ENCODE data around the gene FBLN7. TPM values are rescaled to one million over a fixed set of nuclear protein-coding genes. Genes with fewer than 3 reads are reported as not detected.

The FBLN7 gene
- total RNA-seq, 1 donor from 2014 or later = not detected

DNA sequence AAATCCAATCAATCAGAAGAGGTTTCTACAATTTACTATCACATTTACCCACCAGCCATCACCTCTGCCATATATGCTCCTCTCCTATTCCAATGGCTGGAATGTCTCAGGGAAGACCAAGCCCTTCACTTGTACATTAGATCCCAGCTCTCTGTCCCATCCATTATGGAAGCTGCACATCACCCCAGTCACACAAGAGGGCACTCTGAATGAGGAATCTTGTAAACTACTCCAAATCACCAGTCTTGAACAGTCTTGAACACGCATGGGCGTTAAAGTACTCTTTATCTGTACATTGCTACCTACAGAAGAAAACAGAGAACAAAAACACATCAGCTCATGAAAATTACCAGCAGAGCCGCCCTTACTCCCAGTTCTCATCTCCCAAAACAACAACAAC, 78.0 kb downstream of the FBLN7 start:
- no peaks in the 10 kb centered on the region for H3K4me1 ChIP-seq (ENCODE audit: insufficient read depth, low read length)
- TF ChIP-seq, protein P1, sequence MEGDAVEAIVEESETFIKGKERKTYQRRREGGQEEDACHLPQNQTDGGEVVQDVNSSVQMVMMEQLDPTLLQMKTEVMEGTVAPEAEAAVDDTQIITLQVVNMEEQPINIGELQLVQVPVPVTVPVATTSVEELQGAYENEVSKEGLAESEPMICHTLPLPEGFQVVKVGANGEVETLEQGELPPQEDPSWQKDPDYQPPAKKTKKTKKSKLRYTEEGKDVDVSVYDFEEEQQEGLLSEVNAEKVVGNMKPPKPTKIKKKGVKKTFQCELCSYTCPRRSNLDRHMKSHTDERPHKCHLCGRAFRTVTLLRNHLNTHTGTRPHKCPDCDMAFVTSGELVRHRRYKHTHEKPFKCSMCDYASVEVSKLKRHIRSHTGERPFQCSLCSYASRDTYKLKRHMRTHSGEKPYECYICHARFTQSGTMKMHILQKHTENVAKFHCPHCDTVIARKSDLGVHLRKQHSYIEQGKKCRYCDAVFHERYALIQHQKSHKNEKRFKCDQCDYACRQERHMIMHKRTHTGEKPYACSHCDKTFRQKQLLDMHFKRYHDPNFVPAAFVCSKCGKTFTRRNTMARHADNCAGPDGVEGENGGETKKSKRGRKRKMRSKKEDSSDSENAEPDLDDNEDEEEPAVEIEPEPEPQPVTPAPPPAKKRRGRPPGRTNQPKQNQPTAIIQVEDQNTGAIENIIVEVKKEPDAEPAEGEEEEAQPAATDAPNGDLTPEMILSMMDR (IDR thresholded peaks at IDR 0.05; ENCODE audit: insufficient read depth, low read depth, low read length) = no peak
- no peak for TF ChIP-seq EZH2 (IDR thresholded peaks at IDR 0.05; ENCODE audit: insufficient read depth, low read length)
- Mint-ChIP-seq H3K36me3 (ENCODE audit: low read depth, unreplicated experiment) (peaks cover 5% of the 10 kb centered on the region), H3K27me3 (ENCODE audit: low read depth, unreplicated experiment) (no peaks in the 10 kb centered on the region), H3K4me1 (ENCODE audit: low read depth, unreplicated experiment) (no peaks in the 10 kb centered on the region), H3K4me3 (ENCODE audit: unreplicated experiment) (no peak overlapping the region), H3K9me3 (ENCODE audit: unreplicated experiment) (peaks cover 9% of the 10 kb centered on the region), H3K27ac (ENCODE audit: unreplicated experiment) (no peak overlapping the region)
- no peak for FAIRE-seq
- H4K20me1 ChIP-seq (ENCODE audit: insufficient read depth, low read length) = no peaks in the 10 kb centered on the region
- H3K4me2 ChIP-seq (ENCODE audit: low read length) = no peak overlapping the region
- H3K9me3 ChIP-seq (ENCODE audit: insufficient read depth, low read depth, low read length) = peaks cover 3% of the 10 kb centered on the region
- no peaks in the 10 kb centered on the region for H3K79me2 ChIP-seq (ENCODE audit: insufficient read depth, low read length)
- H2AFZ ChIP-seq (ENCODE audit: low read depth, low read length) = no peak overlapping the region
- no peaks in the 10 kb centered on the region for H3K36me3 ChIP-seq (ENCODE audit: insufficient read depth, low read length)
- H3K27me3 ChIP-seq (ENCODE audit: insufficient read depth, low read length) = no peaks in the 10 kb centered on the region
- peak; percentile 3 for DNase-seq (ENCODE audit: low read depth)
- no peak overlapping the region for H3K9ac ChIP-seq (ENCODE audit: low read length)
- H3K27ac ChIP-seq (ENCODE audit: low read depth, low read length) = no peak overlapping the region
- no peak overlapping the region for H3K4me3 ChIP-seq (ENCODE audit: insufficient read depth, low read depth, low read length)

DNA sequence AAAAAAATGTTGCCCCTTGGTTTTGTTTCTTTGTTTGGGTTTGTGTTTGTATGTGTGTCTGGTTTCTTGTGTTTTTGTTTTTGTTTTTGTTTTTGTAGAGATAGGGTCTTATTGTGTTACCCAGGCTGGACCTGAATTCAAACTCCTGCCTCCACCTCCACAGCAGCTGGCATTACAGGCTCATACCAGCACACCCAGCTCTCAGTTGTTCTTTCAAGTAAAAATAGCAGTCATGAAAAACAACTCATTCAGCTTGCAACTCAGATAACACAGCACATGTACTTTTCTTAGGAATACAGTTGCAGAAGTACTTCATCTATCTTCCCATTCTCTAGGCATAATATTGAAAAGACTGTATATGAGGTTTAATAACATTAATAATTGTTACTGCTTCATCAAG, 79.7 kb downstream of the FBLN7 start:
- Mint-ChIP-seq H3K36me3 (ENCODE audit: low read depth, unreplicated experiment) (peaks cover 11% of the 10 kb centered on the region), H3K4me3 (ENCODE audit: unreplicated experiment) (no peak overlapping the region)
- no peak for FAIRE-seq

DNA sequence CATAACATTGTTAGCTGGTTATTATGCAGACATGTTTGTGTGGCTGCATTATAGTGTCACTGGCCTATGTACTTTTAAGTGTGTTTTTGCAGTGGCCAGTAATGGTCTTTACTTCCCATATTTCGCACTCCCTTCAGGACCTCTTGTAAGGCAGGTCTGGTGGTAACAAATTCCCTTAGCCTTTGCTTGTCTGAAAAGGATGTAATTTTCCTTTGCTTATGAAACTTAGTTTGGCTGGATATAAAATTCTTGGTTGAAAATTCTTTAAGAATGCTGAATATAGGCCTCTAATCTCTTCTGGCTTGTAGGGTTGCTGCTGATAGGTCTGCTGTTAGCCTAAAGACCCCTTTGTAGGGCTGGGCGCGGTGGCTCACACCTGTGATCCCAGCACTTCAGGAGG, 82.0 kb downstream of the FBLN7 start:
- H3K4me1 ChIP-seq (ENCODE audit: insufficient read depth, low read length) = no peaks in the 10 kb centered on the region
- H3K79me2 ChIP-seq (ENCODE audit: insufficient read depth, low read length) = no peaks in the 10 kb centered on the region
- Mint-ChIP-seq H3K4me3 (ENCODE audit: unreplicated experiment) (no peak overlapping the region), H3K4me1 (ENCODE audit: low read depth, unreplicated experiment) (no peaks in the 10 kb centered on the region), H3K27ac (ENCODE audit: unreplicated experiment) (no peak overlapping the region), H3K9me3 (ENCODE audit: unreplicated experiment) (peaks cover 13% of the 10 kb centered on the region), H3K27me3 (ENCODE audit: low read depth, unreplicated experiment) (no peaks in the 10 kb centered on the region), H3K36me3 (ENCODE audit: low read depth, unreplicated experiment) (peaks cover 11% of the 10 kb centered on the region)
- no peak overlapping the region for H3K9ac ChIP-seq (ENCODE audit: low read length)
- no peaks in the 10 kb centered on the region for H3K27me3 ChIP-seq (ENCODE audit: insufficient read depth, low read length)
- no peak for DNase-seq (ENCODE audit: low read depth)
- H3K4me3 ChIP-seq (ENCODE audit: insufficient read depth, low read depth, low read length) = no peak overlapping the region
- FAIRE-seq = no peak
- H3K27ac ChIP-seq (ENCODE audit: low read depth, low read length) = no peak overlapping the region
- no peak overlapping the region for H3K4me2 ChIP-seq (ENCODE audit: low read length)
- no peak overlapping the region for H2AFZ ChIP-seq (ENCODE audit: low read depth, low read length)
- no peaks in the 10 kb centered on the region for H3K36me3 ChIP-seq (ENCODE audit: insufficient read depth, low read length)
- TF ChIP-seq, protein P1 (IDR thresholded peaks at IDR 0.05; ENCODE audit: insufficient read depth, low read depth, low read length) = no peak
- no peak for TF ChIP-seq EZH2 (IDR thresholded peaks at IDR 0.05; ENCODE audit: insufficient read depth, low read length)
- H4K20me1 ChIP-seq (ENCODE audit: insufficient read depth, low read length) = no peaks in the 10 kb centered on the region
- H3K9me3 ChIP-seq (ENCODE audit: insufficient read depth, low read depth, low read length) = peaks cover 3% of the 10 kb centered on the region

More for the DNA sequence above, 79.7 kb downstream of the FBLN7 start:
- Histone ChIP-seq H3K9ac (ENCODE audit: low read length) (no peak overlapping the region), H3K4me2 (ENCODE audit: low read length) (no peak overlapping the region), H3K9me3 (ENCODE audit: insufficient read depth, low read depth, low read length) (peaks cover 3% of the 10 kb centered on the region), H3K4me3 (ENCODE audit: insufficient read depth, low read depth, low read length) (no peak overlapping the region), H3K36me3 (ENCODE audit: insufficient read depth, low read length) (no peaks in the 10 kb centered on the region), H4K20me1 (ENCODE audit: insufficient read depth, low read length) (no peaks in the 10 kb centered on the region), H3K27me3 (ENCODE audit: insufficient read depth, low read length) (no peaks in the 10 kb centered on the region), H3K27ac (ENCODE audit: low read depth, low read length) (no peak overlapping the region), H3K79me2 (ENCODE audit: insufficient read depth, low read length) (no peaks in the 10 kb centered on the region), H2AFZ (ENCODE audit: low read depth, low read length) (no peak overlapping the region), H3K4me1 (ENCODE audit: insufficient read depth, low read length) (no peaks in the 10 kb centered on the region)
- no peak for DNase-seq (ENCODE audit: low read depth)
- Mint-ChIP-seq H3K27ac (ENCODE audit: unreplicated experiment) (no peak overlapping the region), H3K4me1 (ENCODE audit: low read depth, unreplicated experiment) (no peaks in the 10 kb centered on the region), H3K27me3 (ENCODE audit: low read depth, unreplicated experiment) (no peaks in the 10 kb centered on the region), H3K9me3 (ENCODE audit: unreplicated experiment) (peaks cover 13% of the 10 kb centered on the region)
- TF ChIP-seq, protein P1 (IDR thresholded peaks at IDR 0.05; ENCODE audit: insufficient read depth, low read depth, low read length) = no peak
- no peak for TF ChIP-seq EZH2 (IDR thresholded peaks at IDR 0.05; ENCODE audit: insufficient read depth, low read length)

Measured in astrocyte (in vitro differentiated cells and primary cell).